ENCODE data around the gene HGFAC. TPM values are rescaled to one million over a fixed set of nuclear protein-coding genes. Genes with fewer than 3 reads are reported as not detected.

The HGFAC gene
- total RNA-seq, 1 experiment from 2014 or later = 0.53 TPM

GRCh38 chr4:3461515-3462291, 19.9 kb downstream of the HGFAC start:
- no peaks in the 10 kb centered on the region for H3K9me3 ChIP-seq
- H3K27me3 ChIP-seq = no peaks in the 10 kb centered on the region
- H3K4me3 ChIP-seq = no peak overlapping the region
- H3K36me3 ChIP-seq = no peaks in the 10 kb centered on the region
- peak; percentile 93 for DNase-seq

- Histone ChIP-seq H3K27me3 (no peaks in the 10 kb centered on the region), H3K9me3 (no peaks in the 10 kb centered on the region), H3K4me3 (no peak overlapping the region; the same call in 1 of the 2 replicates), H3K36me3 (no peaks in the 10 kb centered on the region)
- DNase-seq = no peak
Measured at GRCh38 chr4:3462321-3462789, 20.6 kb downstream of the HGFAC start.

GRCh38 chr4:3462790-3463415, 21.1 kb downstream of the HGFAC start, which contains the start of gene DOK7:
DOK7 (plus strand) TSS chr4:3463306; CDS start chr4:3463376, 70 bp downstream.
- Histone ChIP-seq H3K9me3 (no peaks in the 10 kb centered on the region), H3K27me3 (no peaks in the 10 kb centered on the region), H3K36me3 (no peaks in the 10 kb centered on the region), H3K4me3 (peak within 1 kb of the TSS; percentile 25; the same call in 1 of the 2 replicates)
- DNase-seq = peak; percentile 40

- DNase-seq = no peak
- Histone ChIP-seq H3K9me3 (no peaks in the 10 kb centered on the region), H3K36me3 (no peaks in the 10 kb centered on the region), H3K27me3 (no peaks in the 10 kb centered on the region), H3K4me3 (peak overlapping the region; percentile 25; the same call in 1 of the 2 replicates)
Measured at GRCh38 chr4:3463556-3464348, 22.0 kb downstream of the HGFAC start.

- Histone ChIP-seq H3K27me3 (no peaks in the 10 kb centered on the region), H3K4me3 (no peak overlapping the region), H3K9me3 (no peaks in the 10 kb centered on the region), H3K36me3 (no peaks in the 10 kb centered on the region)
- DNase-seq = no peak
Measured at GRCh38 chr4:3464349-3464905, 22.7 kb downstream of the HGFAC start.

GRCh38 chr4:3464911-3465697, 23.3 kb downstream of the HGFAC start:
- Histone ChIP-seq H3K4me3 (no peak overlapping the region), H3K36me3 (no peaks in the 10 kb centered on the region), H3K27me3 (no peaks in the 10 kb centered on the region), H3K9me3 (no peaks in the 10 kb centered on the region)
- DNase-seq = no peak

GRCh38 chr4:3465698-3466671, 24.2 kb downstream of the HGFAC start:
- DNase-seq = no peak
- H3K36me3 ChIP-seq = no peaks in the 10 kb centered on the region
- H3K27me3 ChIP-seq = no peaks in the 10 kb centered on the region
- no peaks in the 10 kb centered on the region for H3K9me3 ChIP-seq
- H3K4me3 ChIP-seq = no peak overlapping the region

GRCh38 chr4:3466691-3467600, 25.2 kb downstream of the HGFAC start:
- DNase-seq = no peak
- H3K9me3 ChIP-seq = no peaks in the 10 kb centered on the region
- no peak overlapping the region for H3K4me3 ChIP-seq
- no peaks in the 10 kb centered on the region for H3K27me3 ChIP-seq
- H3K36me3 ChIP-seq = no peaks in the 10 kb centered on the region

GRCh38 chr4:3467601-3468031, 25.8 kb downstream of the HGFAC start:
- H3K4me3 ChIP-seq = no peak overlapping the region
- no peak for DNase-seq
- no peaks in the 10 kb centered on the region for H3K36me3 ChIP-seq
- H3K9me3 ChIP-seq = no peaks in the 10 kb centered on the region
- no peaks in the 10 kb centered on the region for H3K27me3 ChIP-seq

GRCh38 chr4:3468154-3468553, 26.4 kb downstream of the HGFAC start:
- H3K4me3 ChIP-seq = no peak overlapping the region
- no peak for DNase-seq
- no peaks in the 10 kb centered on the region for H3K9me3 ChIP-seq
- H3K27me3 ChIP-seq = no peaks in the 10 kb centered on the region
- no peaks in the 10 kb centered on the region for H3K36me3 ChIP-seq

GRCh38 chr4:3468804-3469203, 27.0 kb downstream of the HGFAC start:
- no peaks in the 10 kb centered on the region for H3K9me3 ChIP-seq
- H3K36me3 ChIP-seq = no peaks in the 10 kb centered on the region
- DNase-seq = no peak
- no peaks in the 10 kb centered on the region for H3K27me3 ChIP-seq
- no peak overlapping the region for H3K4me3 ChIP-seq

- Histone ChIP-seq H3K27me3 (no peaks in the 10 kb centered on the region), H3K4me3 (no peak overlapping the region), H3K36me3 (no peaks in the 10 kb centered on the region), H3K9me3 (no peaks in the 10 kb centered on the region)
- DNase-seq = no peak
Measured at GRCh38 chr4:3469386-3470243, 27.8 kb downstream of the HGFAC start.

GRCh38 chr4:3470244-3471097, 28.7 kb downstream of the HGFAC start:
- Histone ChIP-seq H3K9me3 (no peaks in the 10 kb centered on the region), H3K27me3 (no peaks in the 10 kb centered on the region), H3K4me3 (no peak overlapping the region), H3K36me3 (no peaks in the 10 kb centered on the region)
- DNase-seq = peak; percentile 80

Data from MG63 (cell line).